B cell (primary cell): ENCODE measurements around the gene BPIFB1.

Experiments used
- EZH2 ChIP-seq: IDR thresholded peaks from 2 replicates; pipeline ENCODE4 v1.6.1; 2012; ENCODE audit warnings: borderline replicate concordance, low read depth, mild to moderate bottlenecking, moderate library complexity, low read length; ENCODE audit not compliant: insufficient read depth, poor library complexity, severe bottlenecking
- TF ChIP-seq, protein P1 (sequence below): fragments of 200-600 bp; IDR thresholded peaks from one replicate; pipeline ENCODE4 v1.8.0; 2022; ENCODE audit warnings: antibody characterized with exemption, mild to moderate bottlenecking

DNA sequence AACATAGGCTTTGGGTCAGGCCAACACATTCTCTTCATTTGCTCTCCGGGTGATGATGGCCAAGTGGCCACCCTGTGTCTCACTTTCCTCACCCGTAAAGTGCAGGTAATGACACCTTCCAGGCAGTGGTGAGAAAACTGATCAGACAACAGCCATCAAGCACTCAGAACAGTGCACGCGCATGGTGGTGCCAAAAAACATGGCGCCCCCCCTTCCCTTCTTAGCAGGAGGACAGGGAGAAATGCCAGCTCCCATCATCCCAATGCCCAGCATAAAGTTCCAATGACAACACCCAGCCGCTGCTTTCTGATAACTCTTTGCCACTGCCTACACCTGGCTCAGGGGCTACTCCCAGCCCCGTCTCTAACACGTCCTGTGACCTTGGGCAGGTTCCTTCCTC, 8.4 kb downstream of the BPIFB1 start:
- TF ChIP-seq, protein P1, sequence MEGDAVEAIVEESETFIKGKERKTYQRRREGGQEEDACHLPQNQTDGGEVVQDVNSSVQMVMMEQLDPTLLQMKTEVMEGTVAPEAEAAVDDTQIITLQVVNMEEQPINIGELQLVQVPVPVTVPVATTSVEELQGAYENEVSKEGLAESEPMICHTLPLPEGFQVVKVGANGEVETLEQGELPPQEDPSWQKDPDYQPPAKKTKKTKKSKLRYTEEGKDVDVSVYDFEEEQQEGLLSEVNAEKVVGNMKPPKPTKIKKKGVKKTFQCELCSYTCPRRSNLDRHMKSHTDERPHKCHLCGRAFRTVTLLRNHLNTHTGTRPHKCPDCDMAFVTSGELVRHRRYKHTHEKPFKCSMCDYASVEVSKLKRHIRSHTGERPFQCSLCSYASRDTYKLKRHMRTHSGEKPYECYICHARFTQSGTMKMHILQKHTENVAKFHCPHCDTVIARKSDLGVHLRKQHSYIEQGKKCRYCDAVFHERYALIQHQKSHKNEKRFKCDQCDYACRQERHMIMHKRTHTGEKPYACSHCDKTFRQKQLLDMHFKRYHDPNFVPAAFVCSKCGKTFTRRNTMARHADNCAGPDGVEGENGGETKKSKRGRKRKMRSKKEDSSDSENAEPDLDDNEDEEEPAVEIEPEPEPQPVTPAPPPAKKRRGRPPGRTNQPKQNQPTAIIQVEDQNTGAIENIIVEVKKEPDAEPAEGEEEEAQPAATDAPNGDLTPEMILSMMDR: no peak
- TF ChIP-seq EZH2: no peak
